HCT116 (cell line): ENCODE results near the gene LCN15.

Source experiments
- CTCF ChIP-seq, 3 experiments: fragments of 200-600 bp in 1 of 3; sonication (generic) in 1 of 3; IDR thresholded peaks in 2 of 3; conservative IDR thresholded peaks in 1 of 3; 2 replicates each; pipeline ENCODE4 v1.5.1; 2012 to 2017; ENCODE audit warnings: low read depth in 2 of 3, low read length in 2 of 3, antibody characterized with exemption in 1 of 3, borderline replicate concordance in 1 of 3, control low read depth in 1 of 3, mild to moderate bottlenecking in 1 of 3, mixed read lengths in 1 of 3, mixed run types in 1 of 3, moderate library complexity in 1 of 3; ENCODE audit not compliant: insufficient read depth in 1 of 3
- EGR1 ChIP-seq: IDR thresholded peaks from 2 replicates; pipeline ENCODE4 v1.6.1; 2012; ENCODE audit warnings: low read depth
- POLR2A ChIP-seq: IDR thresholded peaks from 2 replicates; pipeline ENCODE4 v1.7.0; 2011; ENCODE audit warnings: borderline replicate concordance; ENCODE audit not compliant: insufficient read depth, insufficient read length; ENCODE audit errors: extremely low read depth
- POLR2AphosphoS5 ChIP-seq: IDR thresholded peaks from 2 replicates; pipeline ENCODE4 v1.6.1; 2011; ENCODE audit warnings: mild to moderate bottlenecking, low read depth, low read length, moderate library complexity
- RAD21 ChIP-seq: IDR thresholded peaks from 2 replicates; pipeline ENCODE4 v1.6.1; 2012; ENCODE audit warnings: low read depth, mild to moderate bottlenecking
- REST ChIP-seq: IDR thresholded peaks from 2 replicates; pipeline ENCODE4 v1.6.1; 2012; ENCODE audit warnings: low read depth
- SRF ChIP-seq: IDR thresholded peaks from 2 replicates; pipeline ENCODE4 v1.6.1; 2012; ENCODE audit warnings: low read depth
- TCF7L2 ChIP-seq: IDR thresholded peaks from 2 replicates; pipeline ENCODE4 v1.7.0; 2011; ENCODE audit warnings: borderline replicate concordance, inconsistent platforms; ENCODE audit not compliant: insufficient read depth, insufficient read length; ENCODE audit errors: extremely low read depth
- YY1 ChIP-seq: IDR thresholded peaks from 2 replicates; pipeline ENCODE4 v1.6.1; 2011; ENCODE audit warnings: low read length, low read depth, moderate library complexity, mild to moderate bottlenecking; ENCODE audit not compliant: insufficient replicate concordance; ENCODE audit errors: extremely low read depth
- ZBTB33 ChIP-seq: IDR thresholded peaks from 2 replicates; pipeline ENCODE4 v1.6.1; 2011; ENCODE audit warnings: mild to moderate bottlenecking, low read length, moderate library complexity; ENCODE audit not compliant: insufficient replicate concordance; ENCODE audit errors: extremely low read depth

- no peak for TF ChIP-seq CTCF (IDR thresholded peaks at IDR 0.05 in 2 of 3, conservative IDR thresholded peaks at IDR 0.05 in 1 of 3; ENCODE audit: borderline replicate concordance in 1 of 3, insufficient read depth in 1 of 3, low read depth in 2 of 3, low read length in 2 of 3)
- TF ChIP-seq POLR2A, result no peak
- no peak for TF ChIP-seq POLR2AphosphoS5
- no peak for TF ChIP-seq YY1
- TF ChIP-seq TCF7L2, result no peak
- no peak for TF ChIP-seq SRF
- TF ChIP-seq EGR1, result no peak
- TF ChIP-seq REST, result no peak
- no peak for TF ChIP-seq ZBTB33
- TF ChIP-seq RAD21, result no peak
Measured at GRCh38 chr9:136796238-136796774, 32.0 kb upstream of the LCN15 start, which contains the start of gene CCDC183.
